Stimulated activated CD4-positive, alpha-beta T cell treated with anti-CD3 and anti-CD28 coated beads, Interleukin-2, amount 100 ng/mL, for 24 hours (primary cell): ENCODE measurements around the gene THBD.

Experiments used
- DNase-seq, 2 donors: peaks; one replicate each; pipeline ENCODE4 v3.0.0-alpha.2; 2020

The THBD gene

DNA sequence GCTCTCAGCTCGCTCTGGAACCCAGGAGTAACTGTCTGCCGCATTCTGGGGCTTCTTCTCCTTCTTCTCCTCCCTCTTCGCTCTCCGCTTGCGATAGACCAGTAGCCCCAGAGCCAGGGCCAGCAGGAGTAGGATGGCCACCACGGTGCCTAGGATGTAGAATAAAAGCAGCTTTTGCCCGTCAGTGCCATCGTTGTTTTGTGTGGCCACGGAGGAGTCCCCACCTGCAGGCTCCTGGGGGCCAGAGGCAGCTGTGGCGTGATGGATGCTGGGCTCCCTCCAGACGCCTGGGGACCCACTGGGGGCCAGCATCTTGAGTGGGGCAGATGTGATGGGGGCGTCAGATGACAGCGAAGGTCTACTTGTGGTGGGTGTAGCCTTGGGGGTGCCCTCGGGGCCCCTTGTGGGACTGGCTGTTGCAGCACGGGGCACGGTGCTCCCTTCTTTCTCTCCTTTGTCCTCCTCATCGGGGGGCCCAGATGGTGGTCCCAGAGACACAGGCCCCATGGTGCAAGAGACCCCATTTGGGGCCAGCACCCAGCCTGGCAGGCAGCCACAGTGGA is 34.9 kb upstream of the THBD start:
- no peak for DNase-seq

DNA sequence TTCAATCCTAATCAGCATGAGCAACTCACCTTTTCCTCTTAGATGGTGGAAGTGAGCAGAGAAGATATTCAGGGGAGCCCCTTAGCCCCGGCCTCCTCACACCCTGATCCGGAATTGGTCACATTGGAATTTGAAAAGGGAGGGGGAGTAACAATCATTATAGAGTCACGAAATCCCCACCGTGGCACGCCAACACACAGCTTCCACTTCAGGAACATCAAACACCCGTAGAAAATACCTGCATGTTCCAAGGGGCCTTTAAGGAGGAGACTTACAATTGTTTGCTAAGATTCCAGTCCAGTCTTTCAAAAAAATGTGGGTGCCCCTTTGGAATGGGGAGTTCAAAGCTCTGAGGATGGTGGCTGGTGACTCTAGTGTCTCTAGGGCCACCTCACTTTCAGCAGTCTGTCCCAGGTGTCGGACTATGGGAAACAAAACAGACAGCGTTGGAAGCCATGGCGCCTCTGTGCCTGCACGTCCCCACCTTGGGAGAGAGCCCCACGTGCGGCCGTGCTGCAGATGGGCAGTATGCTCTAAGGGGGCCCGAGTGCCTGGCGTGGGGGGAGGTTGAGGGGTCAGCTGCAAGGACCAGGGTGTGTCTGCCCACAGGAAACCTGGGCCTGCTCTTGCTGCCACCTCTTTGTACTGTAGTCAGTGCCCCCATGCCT is 34.2 kb upstream of the THBD start:
- DNase-seq, result no peak

DNA sequence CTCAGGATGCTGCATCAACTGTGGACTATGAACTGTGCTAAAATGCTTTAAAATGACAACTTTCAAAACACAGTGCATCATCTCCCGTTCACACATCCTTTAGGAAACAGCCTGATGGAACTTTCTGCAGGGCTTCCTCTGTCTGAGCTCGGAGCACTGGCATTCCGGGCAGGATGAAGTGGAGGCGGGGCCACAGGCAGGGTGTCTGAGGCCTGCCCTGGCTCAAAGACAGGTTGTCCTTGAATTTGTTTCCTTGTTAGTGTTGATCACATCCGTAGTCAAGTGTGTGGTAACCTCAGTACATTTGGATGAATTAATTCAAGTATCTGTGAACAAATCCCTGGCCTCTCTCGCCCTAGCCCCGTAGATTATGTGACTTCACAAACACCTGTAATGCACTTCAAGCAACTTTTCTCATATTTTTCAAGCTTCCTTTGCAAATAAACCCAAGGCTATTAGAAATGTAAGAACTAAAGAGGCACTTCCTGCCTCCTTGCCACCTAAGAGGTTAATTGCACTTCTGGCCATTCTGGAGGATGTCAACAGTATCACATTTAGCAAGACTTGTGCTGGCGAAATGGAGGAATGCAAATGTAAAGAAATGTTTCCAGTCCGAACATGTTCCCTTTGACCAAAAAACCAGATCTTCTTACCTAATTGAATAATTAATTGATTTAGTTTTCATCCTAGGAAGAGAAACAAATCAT is 33.5 kb upstream of the THBD start:
- no peak for DNase-seq

DNA sequence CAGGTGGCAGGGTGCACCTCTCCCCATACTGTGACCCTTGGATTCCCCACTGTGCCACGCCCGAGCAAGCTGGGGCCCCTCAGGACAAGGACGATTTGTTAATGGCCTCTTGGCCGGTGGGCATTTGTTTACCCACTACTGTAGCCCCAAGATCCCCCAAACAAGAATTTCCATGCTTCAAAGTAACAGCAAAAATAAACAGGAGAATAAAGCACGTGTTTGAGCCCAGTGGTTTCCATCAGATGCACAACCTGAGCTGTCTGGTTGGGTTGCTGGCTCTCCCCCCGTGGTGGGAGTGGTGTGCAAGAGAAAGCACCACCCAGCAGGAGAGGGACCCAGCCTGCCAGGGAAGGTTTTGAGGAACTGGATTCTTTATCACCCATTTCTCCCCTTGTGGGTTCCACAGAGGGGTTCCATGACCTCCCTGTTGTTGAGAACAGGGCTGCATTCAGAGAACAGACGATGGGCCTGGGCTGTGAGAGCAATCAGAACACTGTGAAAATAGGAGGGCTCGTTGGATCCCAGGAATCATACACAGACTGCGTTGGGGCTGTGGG is 31.9 kb upstream of the THBD start:
- no peak for DNase-seq

DNA sequence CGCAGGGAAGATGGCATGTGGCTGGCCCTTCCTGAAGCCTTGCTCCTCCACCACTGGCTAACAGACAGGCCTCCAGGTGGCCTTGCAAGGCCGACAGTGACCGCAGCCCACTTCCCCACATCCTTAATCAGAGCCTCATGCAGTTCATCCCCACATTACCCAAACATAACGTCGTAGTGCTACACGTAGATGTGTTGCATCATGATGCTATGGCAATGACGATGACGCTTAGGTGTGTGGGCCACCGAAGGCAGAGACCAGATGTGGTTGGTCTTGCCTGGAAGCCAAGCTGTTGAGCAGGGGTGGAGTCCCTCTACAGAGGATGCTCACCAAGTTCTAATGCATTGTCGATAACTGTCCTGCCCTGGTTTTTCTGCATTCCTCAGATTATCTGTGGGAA is 31.0 kb upstream of the THBD start:
- DNase-seq, result no peak

DNA sequence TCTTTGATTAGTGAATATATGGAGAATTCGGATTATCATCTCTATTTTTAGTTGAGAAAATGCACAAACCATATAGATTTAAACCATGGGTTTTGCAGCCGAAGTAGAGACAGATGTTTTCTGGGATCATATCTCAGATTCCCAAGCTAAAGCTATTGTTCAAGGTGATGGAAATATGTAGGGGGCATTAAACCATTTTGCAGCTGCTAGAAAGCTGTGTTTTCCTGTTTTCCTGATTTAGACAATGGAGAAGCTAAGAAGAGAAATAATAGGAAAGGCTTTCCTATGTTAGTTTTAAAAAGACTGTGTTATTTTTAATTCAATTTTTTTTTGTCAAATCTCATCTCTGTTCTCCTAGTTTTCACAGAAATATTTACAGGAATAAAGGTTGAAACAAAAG is 30.5 kb upstream of the THBD start:
- DNase-seq, result no peak

DNA sequence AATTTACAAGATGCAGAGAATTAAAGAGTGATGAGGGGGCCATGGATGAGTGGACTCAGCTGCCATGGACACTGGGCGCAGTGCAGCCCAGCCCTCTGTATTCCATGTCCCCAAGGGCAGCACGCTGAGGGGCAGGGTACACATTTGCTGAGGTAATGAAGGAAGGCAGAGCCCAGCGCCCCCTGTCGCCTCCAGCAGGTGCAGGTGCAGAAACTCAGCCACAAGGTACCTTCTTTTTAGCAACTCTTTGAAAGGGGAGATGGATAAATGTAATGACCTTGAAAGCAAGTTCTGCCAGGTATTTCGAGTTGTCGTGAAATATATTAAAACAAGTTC is 29.5 kb upstream of the THBD start:
- DNase-seq, result no peak

DNA sequence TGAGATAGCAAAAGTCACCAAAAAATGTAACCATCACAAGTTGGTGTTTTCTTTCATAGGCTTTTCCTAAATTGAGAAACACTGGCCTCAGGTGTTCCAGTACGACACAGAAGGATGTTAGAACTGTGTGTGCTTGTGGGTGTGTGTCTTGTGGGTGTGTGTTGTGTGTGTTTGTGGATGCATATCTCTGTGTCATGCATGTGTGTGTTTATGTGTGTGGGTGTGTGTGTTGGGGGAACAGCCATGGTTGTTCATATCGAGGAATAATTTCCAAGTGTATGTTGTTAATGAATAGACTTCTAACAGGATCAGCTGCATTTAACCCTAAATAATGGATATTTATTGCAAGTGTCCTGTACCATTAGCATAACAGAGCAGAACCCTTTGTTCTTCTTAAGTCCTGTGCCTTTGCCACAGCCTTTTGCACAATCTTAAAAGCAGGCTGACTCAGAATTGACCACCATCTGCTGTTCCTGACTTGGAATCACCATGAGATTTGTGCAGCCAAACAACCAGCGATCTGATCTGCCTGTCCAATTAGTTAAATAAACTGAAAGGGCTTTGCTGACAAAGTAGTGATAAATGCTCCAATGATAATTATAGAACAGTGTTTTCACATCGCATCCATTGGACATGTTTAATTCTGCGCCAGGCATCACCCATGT is 29.0 kb upstream of the THBD start:
- DNase-seq, result no peak

DNA sequence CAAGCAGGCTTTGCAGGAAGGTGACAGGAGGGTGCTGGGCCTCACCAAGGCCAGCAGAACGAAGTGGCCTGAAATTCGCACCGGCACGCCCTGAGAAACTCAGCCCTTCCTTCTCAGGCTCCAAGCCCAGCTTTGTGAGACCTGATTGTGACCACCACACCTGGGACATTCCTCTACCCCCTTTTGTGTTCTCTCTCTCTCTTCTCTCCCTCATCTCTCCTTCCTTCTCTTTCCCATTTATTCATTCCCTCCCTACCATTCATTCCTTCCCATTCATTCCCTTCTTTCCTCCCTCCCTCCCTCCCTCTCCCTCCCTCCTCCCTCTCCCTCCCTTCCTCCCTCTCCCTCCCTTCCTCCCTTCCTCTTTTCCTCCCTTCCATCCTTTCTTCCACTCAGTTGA is 27.8 kb upstream of the THBD start:
- DNase-seq, result no peak

DNA sequence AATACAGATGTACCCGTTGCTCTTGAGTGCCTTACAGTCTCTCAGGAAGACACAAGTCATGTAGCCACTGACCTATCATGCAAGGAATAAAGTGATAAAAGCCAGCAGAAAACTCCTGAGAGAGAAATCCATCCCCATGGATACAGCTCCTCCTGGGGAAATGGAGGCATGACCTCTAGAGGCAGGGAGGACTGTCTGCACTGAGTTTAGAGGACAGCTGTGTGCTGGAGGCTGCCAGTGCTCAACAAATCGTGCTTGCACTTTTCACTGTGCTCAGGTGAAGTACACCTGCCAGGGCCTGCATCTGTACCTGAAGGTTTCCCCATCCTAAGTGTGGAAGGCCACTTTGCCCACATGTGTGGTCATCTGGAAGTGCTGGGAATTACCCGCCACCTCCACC is 24.6 kb upstream of the THBD start:
- no peak for DNase-seq

DNA sequence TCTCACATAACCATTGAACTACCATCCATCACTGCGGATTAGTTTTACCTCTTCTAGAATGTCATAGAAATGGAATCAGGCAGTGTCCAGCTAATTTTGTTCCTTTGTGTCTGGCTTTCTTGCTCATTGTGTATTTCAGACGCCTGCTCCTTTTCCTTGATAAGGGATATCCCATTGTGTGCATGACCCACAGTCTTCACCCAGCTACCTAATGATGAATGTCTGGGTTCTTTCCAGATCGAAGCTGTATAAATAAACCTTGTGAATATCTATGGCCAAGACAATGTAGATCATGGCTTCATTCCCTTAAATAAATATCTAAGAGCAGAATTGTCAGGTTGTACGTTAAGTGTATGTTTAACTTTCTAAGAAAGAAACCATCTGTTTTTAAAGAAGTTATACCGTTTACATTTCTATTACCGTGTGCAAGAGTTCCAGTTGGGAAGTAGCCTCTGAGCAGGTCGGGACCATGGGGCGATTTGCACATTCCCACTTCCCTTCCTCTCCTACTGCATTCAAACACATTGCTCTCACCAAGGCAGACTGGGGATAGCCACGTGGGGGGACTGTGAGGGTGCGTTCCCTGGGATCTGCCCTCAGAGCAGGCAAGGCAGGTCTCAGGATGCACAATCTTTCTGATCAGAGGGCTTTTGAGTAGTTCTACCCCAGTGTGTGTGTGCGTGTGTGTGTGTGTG is 23.6 kb upstream of the THBD start:
- DNase-seq, result no peak

DNA sequence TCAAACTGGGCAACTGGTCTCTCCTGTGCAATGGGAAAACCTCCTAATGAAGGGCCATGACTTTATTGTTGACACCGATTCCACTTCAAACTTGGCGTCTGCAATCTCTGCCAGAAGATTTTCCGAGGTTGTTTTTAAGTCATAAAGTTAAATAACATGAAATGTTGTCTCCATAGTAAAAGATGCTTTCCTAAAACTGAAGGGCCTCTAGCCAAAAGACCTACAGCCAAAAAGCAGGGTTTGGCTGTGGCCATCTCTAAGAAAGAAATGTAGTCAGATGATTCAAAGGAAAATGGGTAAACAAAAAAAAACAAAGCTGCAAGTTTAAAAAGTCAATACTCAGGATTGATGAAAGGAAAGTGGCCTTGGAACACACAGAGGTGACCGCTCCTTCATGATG is 22.5 kb upstream of the THBD start:
- DNase-seq, result no peak

DNA sequence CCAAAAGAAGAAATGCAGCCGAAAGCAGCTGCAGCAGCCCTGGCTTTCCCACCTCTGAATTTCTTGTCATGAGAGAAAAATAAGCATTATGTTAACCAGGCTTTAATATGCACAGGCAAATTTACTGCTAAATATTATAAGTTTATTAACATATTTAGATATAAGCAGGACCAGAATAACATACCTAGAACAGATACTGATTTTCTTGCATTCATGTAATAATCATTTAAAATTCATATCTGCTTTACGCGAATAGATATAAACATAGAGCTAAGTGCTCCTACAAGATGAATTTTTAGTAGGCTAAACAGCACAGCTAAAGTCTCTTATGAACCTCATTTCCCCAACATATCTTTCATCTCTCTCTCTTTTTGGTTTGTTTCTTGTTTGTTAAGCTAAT is 21.9 kb upstream of the THBD start:
- no peak for DNase-seq

DNA sequence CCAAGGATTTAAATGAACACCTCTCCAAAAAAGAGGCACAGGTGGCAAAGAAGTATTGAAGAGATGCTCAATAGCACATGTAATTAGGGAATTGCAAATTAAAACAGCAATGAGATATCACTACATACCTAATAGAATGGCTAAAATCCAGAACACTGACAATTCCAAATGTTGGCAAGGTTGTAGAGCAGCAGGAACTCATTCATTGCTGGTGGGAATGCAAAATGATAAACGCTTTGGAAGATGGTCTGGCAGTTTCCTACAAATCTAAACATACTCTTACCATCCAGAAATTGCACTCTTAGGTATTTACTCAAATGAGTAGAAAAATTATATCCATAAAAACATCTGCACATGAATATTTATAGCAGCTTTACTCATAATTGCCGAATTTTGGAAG is 19.6 kb upstream of the THBD start:
- no peak for DNase-seq

DNA sequence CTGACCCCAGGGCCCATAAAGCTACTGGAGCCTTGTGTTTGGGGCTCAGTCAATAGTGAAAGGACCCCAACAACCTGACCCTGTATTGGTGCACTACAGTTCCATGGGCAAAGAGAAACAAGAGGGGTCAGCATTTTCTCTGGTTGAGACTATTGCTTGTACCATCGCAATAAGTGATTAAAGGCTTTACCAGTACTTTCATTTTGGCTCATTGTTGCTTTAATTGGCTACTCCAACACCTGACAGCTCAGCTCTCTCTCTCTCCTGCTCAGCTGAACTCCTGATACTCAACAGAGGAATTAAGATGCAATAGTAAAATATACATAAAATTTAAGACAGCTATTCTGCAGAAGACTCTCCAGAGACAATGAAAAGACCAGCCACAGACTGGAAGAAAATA is 18.8 kb upstream of the THBD start:
- no peak for DNase-seq

DNA sequence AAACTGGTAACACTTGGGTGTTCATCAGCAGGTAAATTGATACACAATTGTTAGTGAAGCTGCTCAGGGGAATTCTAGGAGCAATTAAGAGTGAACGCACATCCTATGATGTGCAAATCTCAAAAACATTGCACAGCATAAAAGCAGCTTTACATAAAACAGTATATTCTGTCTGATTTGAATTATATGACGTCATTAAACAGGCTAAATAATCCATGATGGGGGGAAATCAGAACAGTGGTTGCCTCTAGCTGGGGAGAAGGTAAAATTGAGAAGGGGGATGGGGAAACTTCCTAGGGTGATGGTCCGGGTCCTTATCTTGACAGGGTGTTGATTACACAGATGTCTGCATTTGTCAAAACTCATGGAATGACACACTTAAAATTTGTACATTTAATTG is 17.3 kb upstream of the THBD start:
- no peak for DNase-seq

DNA sequence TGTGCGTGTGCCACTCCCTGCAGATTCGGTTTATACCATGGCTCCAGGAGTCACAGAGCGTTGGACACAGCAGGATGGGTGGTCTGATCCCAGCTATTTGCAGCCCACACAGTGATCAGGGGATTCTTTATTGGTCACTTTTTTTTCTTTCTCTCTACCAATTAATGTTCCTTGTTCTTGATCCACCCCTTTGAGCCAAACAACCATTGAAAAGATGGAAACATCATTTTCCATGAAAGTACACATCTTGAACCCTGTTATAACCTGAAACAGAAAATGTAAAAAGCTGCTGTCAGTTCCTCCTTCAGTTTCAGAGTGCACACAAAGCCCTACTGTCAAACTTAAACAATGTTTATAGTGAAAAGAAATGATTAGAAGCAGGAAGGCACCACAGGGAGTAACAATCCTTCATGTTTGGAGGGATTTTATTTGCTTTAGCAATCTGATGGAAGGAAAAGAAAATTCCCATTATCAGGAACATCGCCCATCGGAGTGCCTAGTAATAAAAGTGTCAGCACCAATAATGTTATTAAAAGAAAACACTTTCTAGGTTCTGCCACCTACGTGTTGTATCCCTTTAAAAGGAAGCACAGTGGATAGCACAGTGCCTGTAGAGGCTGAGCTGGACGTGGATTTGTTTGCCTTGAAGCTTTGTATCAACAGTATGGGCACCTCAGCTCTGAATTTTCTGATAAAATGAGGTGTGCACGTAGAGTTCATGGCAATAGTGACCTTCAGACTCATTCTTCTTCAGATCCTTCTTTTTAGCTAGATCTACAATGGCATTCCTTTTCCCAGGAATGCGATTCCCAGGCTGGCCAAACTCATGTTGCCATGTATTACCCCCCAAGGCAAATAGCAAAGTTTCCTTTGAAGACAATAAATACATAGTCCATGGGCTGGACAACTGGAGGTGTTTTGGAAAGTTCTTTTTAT is 16.1 kb upstream of the THBD start:
- DNase-seq, result no peak

DNA sequence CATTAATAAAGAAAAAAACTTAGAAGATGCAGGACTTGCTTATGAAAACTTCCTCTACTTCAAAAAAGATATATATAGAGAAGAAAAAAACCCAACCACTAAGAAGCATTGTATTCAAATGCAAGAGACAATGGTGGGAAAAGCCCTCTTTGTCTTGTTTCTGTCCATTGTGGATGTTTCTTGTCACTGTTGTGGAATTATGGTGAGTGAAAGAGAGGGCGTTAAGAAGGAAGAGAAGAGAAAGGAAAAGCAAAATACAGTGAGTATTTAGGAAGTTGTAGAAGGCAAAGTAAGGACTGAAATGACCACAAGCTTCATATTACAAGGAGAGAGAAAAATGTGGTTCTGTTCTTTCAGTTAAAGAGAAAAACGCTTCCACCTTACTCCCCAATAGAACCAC is 14.1 kb upstream of the THBD start:
- DNase-seq, result no peak

DNA sequence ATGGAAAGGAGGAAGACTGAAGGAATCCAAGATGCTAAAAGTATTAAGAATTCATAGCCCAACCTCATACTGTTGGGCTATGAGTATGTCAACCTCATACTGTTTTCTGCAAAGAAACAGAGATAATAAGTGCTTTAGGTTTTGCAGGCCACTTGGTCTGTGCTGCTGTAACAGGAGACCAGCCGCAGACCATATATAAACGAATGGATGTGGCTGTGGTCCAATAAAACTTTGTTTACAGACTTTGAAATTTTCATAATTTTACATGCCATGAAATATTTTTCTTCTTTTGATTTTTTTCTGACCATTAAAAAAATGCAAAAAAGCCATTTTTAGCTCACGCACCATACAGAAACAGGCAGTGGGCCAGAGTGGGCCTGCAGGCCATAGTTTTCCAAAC is 13.7 kb upstream of the THBD start:
- DNase-seq, result no peak

DNA sequence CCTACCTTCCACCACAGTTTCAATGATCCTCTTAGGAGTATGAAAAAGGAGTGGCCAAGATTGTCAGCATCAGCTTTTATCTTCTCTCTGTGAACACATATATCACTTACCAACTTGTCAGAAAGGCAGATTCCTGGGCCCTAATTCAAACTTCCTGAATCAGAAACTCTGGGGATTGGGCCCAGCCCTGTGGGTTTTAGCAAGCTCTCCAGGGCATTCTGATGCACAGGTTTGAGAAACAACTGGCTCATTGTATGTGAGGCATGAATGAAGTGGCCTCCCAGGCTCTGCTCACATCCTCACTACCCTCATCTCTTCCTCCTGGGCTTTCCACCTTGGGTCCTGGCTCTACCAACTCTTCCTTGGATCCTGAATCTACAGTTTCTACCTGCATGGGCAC is 13.2 kb upstream of the THBD start:
- DNase-seq, result no peak

DNA sequence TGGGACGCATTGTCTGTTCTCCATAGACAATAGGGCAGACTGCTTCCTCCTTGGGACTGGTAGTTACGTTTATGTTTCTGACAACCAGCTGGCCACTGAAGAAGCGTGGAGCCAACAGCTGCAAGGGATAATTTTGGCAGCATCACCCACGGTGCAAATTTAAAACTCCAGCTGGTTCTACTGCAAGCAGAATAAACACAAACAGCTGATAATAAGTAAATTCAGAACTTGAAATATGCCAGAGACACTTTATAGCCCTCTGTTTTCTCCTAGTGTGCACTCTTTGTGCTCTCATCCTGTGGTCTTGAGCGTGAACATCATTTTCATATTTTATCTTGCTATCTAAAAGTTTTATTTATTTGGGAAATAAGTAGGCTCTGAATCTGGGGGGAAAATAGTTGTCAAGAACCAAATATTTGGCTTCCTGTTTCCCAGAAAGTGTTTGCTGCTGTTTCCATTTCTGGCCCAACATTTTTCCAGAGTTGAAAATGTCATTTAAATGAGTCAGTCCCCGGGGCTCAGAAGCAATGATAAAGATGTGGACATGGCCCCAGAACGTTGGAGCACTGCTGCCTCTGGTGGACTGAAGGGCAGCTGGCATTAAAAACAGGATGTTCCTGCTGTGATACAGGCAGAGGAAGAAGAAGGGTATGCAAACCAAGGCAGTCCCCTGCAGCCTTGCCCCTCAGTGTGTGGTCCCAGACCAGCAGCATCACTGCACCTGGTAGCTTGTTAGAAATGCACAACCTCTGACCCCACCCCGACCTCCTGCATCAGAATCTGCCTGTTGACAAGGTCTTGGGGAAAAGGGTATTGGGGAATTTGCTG is 12.5 kb upstream of the THBD start:
- DNase-seq, result no peak
